Stimulated activated naive B cell treated with anti-CD40 and anti-IgM and Interleukin-4, amounts not matched to agents 10 μg/mL and 1 μg/mL and 100 μg/mL, for 72 hours (primary cell): Measurements from ENCODE around the gene GALNT17.
"Not testable (repeated sequence)": the region's sequence is repeated elsewhere in the genome, so short reads cannot be mapped to it uniquely, and the experiment has no call there.

Source experiments
- ATAC-seq, 2 donors: fragments of 150-1000 bp; cut with Tn5 transposase; replicated peaks; 2 replicates each; pipeline ENCODE4 v1.10.0; 2021; ENCODE audit warnings: moderate library complexity in 1 of 2
- DNase-seq: peaks from one replicate; pipeline ENCODE4 v3.0.0; 2021
- H3K27ac Mint-ChIP-seq: one replicate; pipeline ENCODE4 v1.8.0; 2022; ENCODE audit warnings: mild to moderate bottlenecking, mixed read lengths
- H3K27me3 Mint-ChIP-seq, 2 donors: one replicate each; pipeline ENCODE4 v1.8.0; 2022; ENCODE audit warnings: mixed read lengths in 2 of 2
- H3K36me3 Mint-ChIP-seq, 2 donors: one replicate each; pipeline ENCODE4 v1.8.0; 2022; ENCODE audit warnings: mixed read lengths in 2 of 2, mild to moderate bottlenecking in 1 of 2
- H3K4me1 Mint-ChIP-seq, 2 donors: one replicate each; pipeline ENCODE4 v1.8.0; 2022; ENCODE audit warnings: mixed read lengths in 2 of 2, mild to moderate bottlenecking in 1 of 2
- H3K4me3 Mint-ChIP-seq, 2 donors: one replicate each; pipeline ENCODE4 v1.8.0; 2022; ENCODE audit warnings: mild to moderate bottlenecking in 2 of 2, mixed read lengths in 2 of 2, moderate library complexity in 1 of 2
- H3K9me3 Mint-ChIP-seq, 2 donors: one replicate each; pipeline ENCODE4 v1.8.0; 2022; ENCODE audit warnings: mixed read lengths in 2 of 2, mild to moderate bottlenecking in 1 of 2

The GALNT17 gene

DNA sequence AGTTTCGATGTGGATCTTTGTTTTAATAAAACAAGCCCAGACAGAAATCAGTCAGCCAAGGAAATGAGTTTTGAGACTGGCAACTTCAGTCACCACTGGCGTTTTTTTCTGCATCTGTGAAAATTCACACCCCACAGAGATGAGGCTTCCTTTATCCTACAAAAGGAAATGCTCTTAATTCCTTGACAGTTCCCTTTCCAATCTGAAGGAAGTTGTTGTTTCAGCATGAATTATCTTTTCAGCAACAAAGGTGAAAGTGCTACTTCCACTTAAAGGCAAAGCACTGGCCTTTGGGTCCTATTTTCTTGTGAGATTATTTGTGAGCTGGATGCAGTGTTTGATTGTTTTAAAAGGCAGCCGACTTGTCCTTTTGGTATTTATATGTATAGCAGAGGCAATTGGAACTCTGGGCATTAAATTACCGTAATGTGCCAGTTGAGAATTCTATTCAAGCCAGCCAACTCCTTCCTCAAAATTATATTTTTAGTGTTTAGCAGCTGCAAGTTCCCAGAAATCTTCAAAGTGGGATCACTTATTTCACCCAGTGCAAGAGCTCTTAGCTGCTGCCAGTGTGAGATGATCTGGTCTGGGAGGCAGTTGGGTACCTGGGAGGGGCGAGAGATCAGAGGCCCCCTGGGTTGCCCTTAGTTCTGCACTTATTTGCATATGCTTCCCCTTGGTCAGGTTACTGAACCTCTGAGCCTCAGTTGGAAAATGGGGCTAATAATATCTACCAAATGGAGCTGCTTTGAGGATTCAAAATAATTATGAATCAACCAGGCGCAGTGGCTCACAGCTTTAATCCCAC lies 427.1 kb downstream of the GALNT17 start:
- H3K27me3 Mint-ChIP-seq = no peaks in the 10 kb centered on the region
- no peak for DNase-seq
- H3K9me3 Mint-ChIP-seq = peaks cover 3 to 5% of the 10 kb centered on the region in 2 donors
- H3K4me3 Mint-ChIP-seq = no peak overlapping the region
- no peaks in the 10 kb centered on the region for H3K36me3 Mint-ChIP-seq
- H3K4me1 Mint-ChIP-seq = no peaks in the 10 kb centered on the region
- no peak overlapping the region for H3K27ac Mint-ChIP-seq
- no peak for ATAC-seq

DNA sequence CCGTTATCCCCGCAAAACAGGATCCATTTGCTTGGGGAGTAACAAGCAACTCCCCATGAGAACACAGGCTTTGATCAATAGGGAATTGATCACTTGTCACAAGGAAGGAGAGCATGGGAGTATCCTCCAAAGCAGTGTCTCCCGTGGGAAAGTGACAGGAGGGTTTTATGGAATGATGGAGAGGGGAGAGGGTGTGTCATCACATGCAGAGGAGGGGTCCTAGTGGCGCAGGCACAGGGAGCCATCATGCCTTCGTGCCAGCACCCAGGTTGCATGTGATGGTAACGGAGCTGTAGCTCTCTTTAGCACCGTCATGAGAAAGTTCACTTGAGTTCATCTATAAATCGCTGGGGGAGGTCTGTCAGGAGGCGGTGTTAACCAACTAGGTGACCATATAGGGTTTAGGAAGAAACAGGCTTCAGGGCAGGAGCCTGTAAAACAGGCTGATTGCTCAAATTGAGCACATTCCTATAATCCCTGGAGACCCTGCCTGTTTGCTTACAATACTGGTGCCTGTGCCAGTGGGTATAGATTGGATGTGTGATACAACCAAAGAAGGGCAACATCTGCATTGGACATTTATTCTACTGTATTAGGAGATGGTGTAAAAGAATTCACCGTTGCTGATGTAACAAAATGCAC lies 428.5 kb downstream of the GALNT17 start:
- DNase-seq (no peak), ATAC-seq (no peak)
- H3K4me1 Mint-ChIP-seq = no peaks in the 10 kb centered on the region
- H3K4me3 Mint-ChIP-seq = no peak overlapping the region
- H3K27ac Mint-ChIP-seq = no peak overlapping the region
- no peaks in the 10 kb centered on the region for H3K36me3 Mint-ChIP-seq
- H3K27me3 Mint-ChIP-seq = no peaks in the 10 kb centered on the region
- peaks cover 3% of the 10 kb centered on the region in 2 donors for H3K9me3 Mint-ChIP-seq

DNA sequence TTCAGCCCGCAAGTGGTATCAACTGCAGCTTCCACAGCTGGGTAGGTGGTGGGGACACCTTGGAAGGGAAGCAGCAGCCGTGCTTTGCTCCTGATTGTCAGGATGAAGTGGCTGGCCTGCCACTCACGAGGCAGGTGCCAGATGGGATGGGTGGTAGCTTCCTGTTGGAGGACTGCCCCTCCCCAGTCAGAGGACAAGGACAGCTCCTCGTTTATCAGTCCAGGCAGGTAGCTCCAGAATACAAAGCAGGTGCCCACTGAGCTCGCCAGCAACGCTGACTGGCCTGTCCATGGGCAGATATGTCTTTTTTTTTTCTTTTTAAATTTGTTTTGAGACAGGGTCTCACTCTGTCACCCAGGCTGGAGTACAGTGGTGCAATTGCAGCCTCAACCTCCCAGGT lies 431.3 kb downstream of the GALNT17 start:
- Mint-ChIP-seq H3K36me3 (no peaks in the 10 kb centered on the region), H3K27me3 (no peaks in the 10 kb centered on the region), H3K4me1 (no peaks in the 10 kb centered on the region), H3K9me3 (peaks cover 3% of the 10 kb centered on the region in 2 donors), H3K27ac (no peak overlapping the region), H3K4me3 (no peak overlapping the region)
- no peak for DNase-seq
- ATAC-seq = no peak

DNA sequence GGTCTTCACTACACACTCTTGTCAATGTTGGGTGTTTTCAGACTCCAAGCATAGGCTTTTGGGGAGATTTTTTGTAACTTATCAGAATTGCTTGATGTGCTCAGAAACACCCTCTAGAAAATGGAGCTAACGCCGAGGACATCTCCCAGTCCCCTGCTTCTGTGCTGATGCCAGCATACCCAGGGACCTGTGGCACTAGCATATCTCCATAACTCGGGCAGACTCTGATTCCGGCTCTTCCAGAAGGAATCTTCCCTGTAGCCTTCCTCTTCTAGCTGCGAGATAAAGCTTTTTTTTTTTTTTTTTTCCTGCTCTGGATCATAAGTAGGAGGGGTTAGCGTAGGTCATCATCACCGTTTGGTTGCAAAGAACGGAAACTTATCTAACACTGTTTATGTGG lies 434.4 kb downstream of the GALNT17 start:
- no peak overlapping the region for H3K27ac Mint-ChIP-seq
- no peak overlapping the region for H3K4me3 Mint-ChIP-seq
- no peak for DNase-seq
- ATAC-seq = no peak
- no peaks in the 10 kb centered on the region for H3K27me3 Mint-ChIP-seq
- no peaks in the 10 kb centered on the region for H3K4me1 Mint-ChIP-seq
- H3K36me3 Mint-ChIP-seq = no peaks in the 10 kb centered on the region
- peaks cover 6 to 8% of the 10 kb centered on the region in 2 donors for H3K9me3 Mint-ChIP-seq

DNA sequence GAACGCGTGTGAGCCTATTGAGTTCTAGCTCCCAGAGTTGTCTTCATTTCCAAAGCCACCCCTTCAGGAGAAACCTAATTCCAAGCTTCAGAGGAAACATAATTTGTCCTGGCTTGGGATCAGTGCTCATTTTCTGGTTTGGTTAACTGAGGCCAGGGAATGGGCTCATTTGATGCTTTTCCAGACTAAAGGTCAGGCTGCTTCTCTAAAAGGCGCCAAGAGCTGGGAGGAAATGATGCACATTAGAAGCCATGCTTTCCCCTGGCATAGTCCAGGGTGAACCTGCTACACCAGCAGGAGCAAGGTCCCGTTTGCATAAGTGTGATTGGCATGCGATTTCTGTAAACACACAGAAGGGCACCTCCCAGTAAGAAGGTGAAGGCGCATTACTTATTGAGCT lies 435.0 kb downstream of the GALNT17 start:
- Mint-ChIP-seq H3K9me3 (peaks cover 6 to 8% of the 10 kb centered on the region in 2 donors), H3K4me3 (no peak overlapping the region), H3K36me3 (no peaks in the 10 kb centered on the region), H3K27me3 (no peaks in the 10 kb centered on the region), H3K4me1 (no peaks in the 10 kb centered on the region), H3K27ac (no peak overlapping the region)
- ATAC-seq = no peak
- DNase-seq = no peak

DNA sequence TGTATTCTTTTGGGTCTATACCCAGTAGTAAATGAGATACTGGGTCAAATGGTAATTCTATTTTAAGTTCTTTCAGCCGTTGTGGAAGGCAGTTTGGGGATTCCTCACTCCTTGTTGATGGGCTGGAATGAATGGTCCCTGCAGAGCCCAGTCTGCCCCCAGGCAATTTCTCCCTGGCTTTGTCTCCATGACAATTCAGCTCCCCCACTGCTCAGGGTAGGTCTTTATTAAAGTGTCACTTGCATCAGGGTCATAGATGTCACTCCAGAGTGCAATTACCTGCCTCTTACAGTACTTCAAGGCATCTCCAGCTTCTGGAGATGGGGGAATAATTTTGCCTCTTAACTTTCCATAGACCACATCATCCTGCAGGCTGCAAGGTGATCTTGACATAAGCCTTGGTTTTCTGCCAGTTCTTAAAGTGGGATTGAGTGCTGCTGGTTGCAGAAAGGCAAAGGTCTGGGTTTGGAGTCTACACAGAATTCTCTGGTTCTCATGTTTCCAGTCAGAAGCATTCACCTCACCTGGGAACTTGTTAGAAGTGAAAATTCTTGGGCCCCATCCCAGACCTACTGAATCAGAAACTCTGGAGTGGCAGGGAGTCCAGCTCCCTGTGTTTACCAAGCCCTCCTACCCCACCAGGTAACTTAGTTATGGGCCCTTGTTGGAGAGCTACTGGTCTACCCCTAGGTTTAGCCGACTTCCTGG lies 442.4 kb downstream of the GALNT17 start:
- no peaks in the 10 kb centered on the region for H3K4me1 Mint-ChIP-seq
- no peak overlapping the region for H3K27ac Mint-ChIP-seq
- H3K27me3 Mint-ChIP-seq = no peaks in the 10 kb centered on the region
- H3K36me3 Mint-ChIP-seq = no peaks in the 10 kb centered on the region
- H3K9me3 Mint-ChIP-seq = peaks cover 6% of the 10 kb centered on the region in 2 donors
- no peak overlapping the region for H3K4me3 Mint-ChIP-seq
- ATAC-seq (no peak), DNase-seq (no peak)

DNA sequence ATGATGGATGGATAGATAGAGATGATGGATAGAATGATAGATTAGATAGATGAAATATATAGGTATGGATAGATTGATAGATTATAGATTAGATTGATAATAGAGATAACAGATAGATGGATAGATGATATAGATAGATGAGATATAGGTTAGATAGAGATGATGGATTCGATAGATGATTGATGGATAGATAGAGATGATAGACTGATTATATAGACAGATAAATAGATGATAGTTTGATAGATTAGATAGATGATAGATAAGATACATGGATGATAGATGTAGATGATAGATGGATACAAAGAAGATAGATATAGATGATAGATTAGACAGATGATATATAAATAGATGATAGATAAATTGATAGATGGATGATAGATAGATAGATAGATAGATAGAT lies 448.1 kb downstream of the GALNT17 start:
- no peak overlapping the region for H3K27ac Mint-ChIP-seq
- no peak for DNase-seq
- no peak for ATAC-seq

DNA sequence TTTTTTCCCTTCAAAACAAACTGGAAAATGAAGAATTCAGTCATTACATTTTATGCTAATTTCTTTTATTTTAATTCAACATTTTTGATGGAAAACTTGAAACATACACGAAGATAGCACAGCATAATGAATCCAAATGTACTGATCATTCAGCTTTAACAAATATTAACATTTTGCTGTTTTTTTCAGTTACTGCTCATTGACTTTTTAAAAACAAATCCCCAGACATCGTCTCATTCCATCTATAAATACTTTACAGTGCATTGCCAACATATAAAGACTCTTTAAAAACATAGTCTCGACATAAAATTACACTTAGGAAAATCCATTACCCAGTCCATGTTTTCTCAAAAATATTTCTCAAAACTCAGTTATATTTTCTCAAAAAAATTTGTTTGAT lies 452.3 kb downstream of the GALNT17 start:
- Mint-ChIP-seq H3K4me1 (no peaks in the 10 kb centered on the region), H3K36me3 (no peaks in the 10 kb centered on the region), H3K27me3 (no peaks in the 10 kb centered on the region), H3K27ac (no peak overlapping the region), H3K4me3 (no peak overlapping the region), H3K9me3 (no peaks in the 10 kb centered on the region)
- ATAC-seq = no peak
- no peak for DNase-seq

More for the DNA sequence above, 448.1 kb downstream of the GALNT17 start:
- peaks cover 0 to 1% of the 10 kb centered on the region in 2 donors for H3K9me3 Mint-ChIP-seq
- no peaks in the 10 kb centered on the region for H3K27me3 Mint-ChIP-seq
- no peaks in the 10 kb centered on the region for H3K4me1 Mint-ChIP-seq
- no peak overlapping the region for H3K4me3 Mint-ChIP-seq
- no peaks in the 10 kb centered on the region for H3K36me3 Mint-ChIP-seq

DNA sequence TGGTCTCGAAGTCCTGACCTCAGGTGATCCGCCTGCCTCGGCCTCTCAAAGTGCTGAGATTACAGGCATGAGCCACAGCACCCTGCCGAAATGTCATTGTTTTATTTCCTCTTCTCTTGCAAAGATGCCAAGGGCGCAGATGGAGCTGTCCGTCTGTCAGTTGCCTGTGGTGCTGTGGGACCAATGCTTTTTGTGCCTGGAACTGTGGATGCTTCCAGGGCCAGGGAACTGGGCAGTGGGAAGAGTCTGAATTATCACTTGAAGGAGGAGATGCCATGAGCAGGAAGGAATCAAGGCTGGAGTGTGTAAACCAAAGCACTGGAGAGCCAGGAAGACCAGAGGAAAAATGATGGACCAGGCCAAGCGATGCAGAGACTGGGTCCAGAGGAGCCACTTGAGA lies 459.9 kb downstream of the GALNT17 start:
- Mint-ChIP-seq H3K27me3 (no peaks in the 10 kb centered on the region), H3K4me3 (no peak overlapping the region), H3K27ac (no peak overlapping the region), H3K9me3 (peaks cover 7 to 11% of the 10 kb centered on the region in 2 donors), H3K4me1 (no peaks in the 10 kb centered on the region), H3K36me3 (no peaks in the 10 kb centered on the region)
- DNase-seq (no peak), ATAC-seq (no peak)

DNA sequence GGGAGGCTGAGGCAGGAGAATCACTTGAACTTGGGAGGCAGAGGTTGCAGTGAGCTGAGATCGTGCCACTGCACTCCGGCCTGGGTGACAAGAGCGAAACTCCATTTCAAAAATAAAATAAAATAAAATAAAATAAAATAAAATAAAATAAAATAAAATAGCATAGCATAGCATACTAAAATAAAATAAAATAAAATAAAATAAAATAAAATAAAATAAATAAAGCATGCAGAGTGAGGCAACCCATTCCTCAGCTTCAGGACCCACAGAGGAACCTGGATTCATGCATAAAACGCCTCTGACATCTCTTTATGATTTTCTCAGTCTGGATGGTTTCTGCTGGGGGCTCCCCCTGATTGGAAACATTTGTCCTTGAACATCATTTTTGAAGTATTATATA lies 460.4 kb downstream of the GALNT17 start:
- not testable (repeated sequence) for DNase-seq, H3K4me3 Mint-ChIP-seq, ATAC-seq, H3K27me3 Mint-ChIP-seq, H3K4me1 Mint-ChIP-seq, H3K27ac Mint-ChIP-seq, H3K36me3 Mint-ChIP-seq
- peaks cover 7 to 11% of the 10 kb centered on the region in 2 donors for H3K9me3 Mint-ChIP-seq

DNA sequence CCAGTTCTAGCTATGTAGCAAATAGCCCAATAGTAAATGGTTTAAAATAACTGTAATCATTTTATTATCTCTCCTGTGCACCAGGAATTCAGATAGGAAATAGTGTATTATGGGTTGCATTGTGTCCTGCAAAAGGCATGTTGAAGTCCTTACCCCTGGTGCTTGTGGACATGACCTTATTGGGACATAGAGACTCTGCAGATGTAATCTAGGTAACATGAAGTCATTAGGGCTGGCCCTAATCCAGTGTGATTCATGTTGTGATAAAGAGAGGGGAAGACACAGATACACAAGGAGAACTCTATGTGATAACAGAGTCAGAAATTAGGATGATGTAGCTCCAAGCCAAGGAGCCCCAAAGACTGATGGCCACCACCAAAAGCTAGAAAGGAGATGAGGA lies 462.8 kb downstream of the GALNT17 start:
- Mint-ChIP-seq H3K4me3 (no peak overlapping the region), H3K27me3 (no peaks in the 10 kb centered on the region), H3K9me3 (peaks cover 8 to 11% of the 10 kb centered on the region in 2 donors), H3K36me3 (no peaks in the 10 kb centered on the region), H3K4me1 (no peaks in the 10 kb centered on the region), H3K27ac (no peak overlapping the region)
- DNase-seq (no peak), ATAC-seq (no peak)

DNA sequence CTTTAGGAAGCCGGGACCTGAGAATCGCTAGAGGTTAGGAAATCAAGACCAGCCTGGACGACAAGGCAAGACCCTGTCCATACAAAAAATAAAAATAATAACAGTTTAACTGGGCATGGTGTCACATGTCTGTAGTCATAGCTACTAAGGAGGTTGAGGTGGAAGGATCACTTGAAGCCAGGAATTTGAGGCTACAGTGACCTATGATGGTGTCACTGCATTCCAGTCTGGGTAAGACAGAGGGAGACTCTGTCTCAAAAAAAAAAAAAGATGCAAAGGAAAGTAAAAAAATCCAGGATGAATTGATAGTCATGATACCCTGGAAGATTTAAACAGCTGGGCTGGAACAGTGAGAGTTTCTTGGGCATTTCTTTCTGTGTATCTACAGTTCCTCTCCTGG lies 463.2 kb downstream of the GALNT17 start:
- no peaks in the 10 kb centered on the region for H3K36me3 Mint-ChIP-seq

DNA sequence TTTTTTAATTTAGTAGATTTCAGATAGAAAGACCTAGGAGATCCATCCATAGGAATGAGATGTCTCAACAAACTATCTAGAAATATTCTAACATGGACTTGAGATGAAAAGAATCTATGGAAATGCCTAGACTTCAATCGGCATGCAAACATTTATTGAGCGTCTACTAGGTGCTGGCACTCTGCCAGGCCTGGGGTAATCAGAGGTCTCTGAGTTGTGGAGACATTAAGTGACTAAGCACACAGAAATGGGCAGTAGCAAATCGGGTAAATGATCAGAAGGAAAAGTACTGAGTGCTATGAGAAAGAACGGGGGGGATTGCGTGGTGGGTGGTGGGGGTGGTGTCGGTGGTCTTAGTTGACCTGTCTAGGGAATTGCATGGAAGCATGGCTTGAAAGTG lies 466.6 kb downstream of the GALNT17 start:
- Mint-ChIP-seq H3K9me3 (peaks cover 12 to 15% of the 10 kb centered on the region in 2 donors), H3K4me3 (no peak overlapping the region), H3K4me1 (no peaks in the 10 kb centered on the region), H3K36me3 (no peaks in the 10 kb centered on the region), H3K27ac (no peak overlapping the region), H3K27me3 (no peaks in the 10 kb centered on the region)
- no peak for DNase-seq
- ATAC-seq = no peak

More for the DNA sequence above, 463.2 kb downstream of the GALNT17 start:
- no peaks in the 10 kb centered on the region for H3K27me3 Mint-ChIP-seq
- no peak overlapping the region for H3K27ac Mint-ChIP-seq
- DNase-seq (no peak), ATAC-seq (no peak)
- no peak overlapping the region for H3K4me3 Mint-ChIP-seq
- H3K9me3 Mint-ChIP-seq = peaks cover 8 to 16% of the 10 kb centered on the region in 2 donors
- H3K4me1 Mint-ChIP-seq = no peaks in the 10 kb centered on the region

DNA sequence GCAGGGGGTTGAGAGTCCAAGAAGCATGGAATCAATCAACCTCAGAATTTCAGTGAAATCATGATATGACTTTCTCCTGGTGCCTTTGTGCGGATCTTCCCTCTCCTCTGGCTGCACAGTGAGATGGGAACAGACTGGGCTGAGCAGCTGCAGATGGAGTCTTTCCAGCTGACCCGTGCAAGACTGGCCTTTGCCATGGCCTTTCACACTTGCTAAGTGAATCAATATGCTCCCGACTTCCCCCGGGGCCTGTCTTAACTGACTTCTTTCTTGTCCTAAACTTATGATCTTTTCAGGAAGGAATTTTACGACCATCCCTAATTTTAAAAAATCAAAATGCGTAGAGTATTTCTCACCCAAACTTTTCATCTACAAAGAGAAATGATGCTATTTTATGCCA lies 469.9 kb downstream of the GALNT17 start:
- Mint-ChIP-seq H3K27me3 (no peaks in the 10 kb centered on the region), H3K4me1 (no peaks in the 10 kb centered on the region), H3K9me3 (peaks cover 8 to 13% of the 10 kb centered on the region in 2 donors), H3K27ac (no peak overlapping the region), H3K4me3 (no peak overlapping the region), H3K36me3 (no peaks in the 10 kb centered on the region)
- no peak for ATAC-seq
- no peak for DNase-seq
